Measurements from ENCODE around the gene FHIP2A. TPM values are rescaled to one million over a fixed set of nuclear protein-coding genes. Genes with fewer than 3 reads are reported as not detected.
"Not testable (repeated sequence)": the region's sequence is repeated elsewhere in the genome, so short reads cannot be mapped to it uniquely, and the experiment has no call there.

The FHIP2A gene
- total and polyA plus RNA-seq, 7 experiments from 2014 or later, result 6.1 to 28.7 (median 18.2) TPM

- Mint-ChIP-seq H3K27me3 (peaks cover 7 to 29% (median 20%) of the 10 kb centered on the region in 5 donors), H3K36me3 (peaks cover 0 to 2% (median 0%) of the 10 kb centered on the region in 5 donors), H3K4me1 (peaks cover 0 to 12% (median 0%) of the 10 kb centered on the region in 7 donors), H3K27ac (no peak overlapping the region), H3K4me3 (no peak overlapping the region), H3K9me3 (no peaks in the 10 kb centered on the region)
- DNase-seq, result no peak
- CTCF ChIA-PET, result no interaction called here
- intact Hi-C loops (cut with micrococcal nuclease), result loop anchor here (5.0 to 10.0 kb wide), 2 partner anchors 78 to 695 kb away; no protein-coding TSS in a partner anchor
- H3K27me3 ChIP-seq (ENCODE audit: control insufficient read depth in 2 of 2, insufficient read depth in 2 of 2, low read length in 2 of 2), result no peaks in the 10 kb centered on the region
- H3K9me3 ChIP-seq (ENCODE audit: control insufficient read depth in 2 of 3, low read length in 3 of 3), result no peaks in the 10 kb centered on the region
- no peaks in the 10 kb centered on the region for H3K4me1 ChIP-seq (ENCODE audit: control insufficient read depth in 2 of 2, insufficient read depth in 2 of 2, low read length in 2 of 2)
- POLR2A ChIA-PET, result no interaction called here
- no peak overlapping the region for H3K4me3 ChIP-seq (ENCODE audit: low read length)
- ATAC-seq, result no peak
- H3K27ac ChIP-seq (ENCODE audit: low read depth, low read length), result no peak overlapping the region
- no peaks in the 10 kb centered on the region for H3K36me3 ChIP-seq (ENCODE audit: control insufficient read depth in 2 of 3, insufficient read depth in 3 of 3, low read length in 3 of 3)
Measured at GRCh38 chr10:114779803-114780576, 41.6 kb upstream of the FHIP2A start.

GRCh38 chr10:114780577-114781184 is 40.9 kb upstream of the FHIP2A start:
- Histone ChIP-seq H3K27me3 (ENCODE audit: control insufficient read depth in 2 of 2, insufficient read depth in 2 of 2, low read length in 2 of 2) (no peaks in the 10 kb centered on the region), H3K27ac (ENCODE audit: low read depth, low read length) (no peak overlapping the region), H3K36me3 (ENCODE audit: control insufficient read depth in 2 of 3, insufficient read depth in 3 of 3, low read length in 3 of 3) (no peaks in the 10 kb centered on the region), H3K9me3 (ENCODE audit: control insufficient read depth in 2 of 3, low read length in 3 of 3) (no peaks in the 10 kb centered on the region), H3K4me3 (ENCODE audit: low read length) (no peak overlapping the region), H3K4me1 (ENCODE audit: control insufficient read depth in 2 of 2, insufficient read depth in 2 of 2, low read length in 2 of 2) (no peaks in the 10 kb centered on the region)
- Mint-ChIP-seq H3K36me3 (peaks cover 0 to 2% (median 0%) of the 10 kb centered on the region in 5 donors), H3K9me3 (no peaks in the 10 kb centered on the region), H3K4me3 (no peak overlapping the region), H3K27ac (no peak overlapping the region), H3K27me3 (peaks cover 7 to 23% (median 20%) of the 10 kb centered on the region in 5 donors), H3K4me1 (peaks cover 0 to 12% (median 0%) of the 10 kb centered on the region in 7 donors)
- ATAC-seq (no peak), DNase-seq (no peak)
- intact Hi-C loops (cut with micrococcal nuclease), result loop anchor here (5.0 to 10.0 kb wide), 2 partner anchors 78 to 696 kb away; no protein-coding TSS in a partner anchor
- ChIA-PET POLR2A (no interaction called here), CTCF (no interaction called here)

GRCh38 chr10:114782666-114783065 is 38.9 kb upstream of the FHIP2A start:
- Mint-ChIP-seq H3K4me1 (peaks cover 0 to 12% (median 0%) of the 10 kb centered on the region in 7 donors), H3K4me3 (no peak overlapping the region), H3K27me3 (peaks cover 7 to 21% (median 13%) of the 10 kb centered on the region in 5 donors), H3K9me3 (no peaks in the 10 kb centered on the region), H3K27ac (no peak overlapping the region), H3K36me3 (peaks cover 0 to 2% (median 0%) of the 10 kb centered on the region in 5 donors)
- Histone ChIP-seq H3K36me3 (ENCODE audit: control insufficient read depth in 2 of 3, insufficient read depth in 3 of 3, low read length in 3 of 3) (no peaks in the 10 kb centered on the region), H3K4me3 (ENCODE audit: low read length) (no peak overlapping the region), H3K27ac (ENCODE audit: low read depth, low read length) (no peak overlapping the region), H3K27me3 (ENCODE audit: control insufficient read depth in 2 of 2, insufficient read depth in 2 of 2, low read length in 2 of 2) (no peaks in the 10 kb centered on the region), H3K9me3 (ENCODE audit: control insufficient read depth in 2 of 3, low read length in 3 of 3) (no peaks in the 10 kb centered on the region), H3K4me1 (ENCODE audit: control insufficient read depth in 2 of 2, insufficient read depth in 2 of 2, low read length in 2 of 2) (no peaks in the 10 kb centered on the region)
- intact Hi-C loops (cut with micrococcal nuclease), result loop anchor here (5.0 to 10.0 kb wide), 2 partner anchors 80 to 698 kb away; no protein-coding TSS in a partner anchor
- POLR2A ChIA-PET, result no interaction called here
- ATAC-seq, result no peak
- CTCF ChIA-PET, result interaction anchor here (5.0 kb wide), 1 partner anchor 479 kb away, joined by 66 read pairs; no protein-coding TSS in a partner anchor
- no peak for DNase-seq

GRCh38 chr10:114783686-114784085 is 37.9 kb upstream of the FHIP2A start:
- CTCF ChIA-PET, result interaction anchor here (0.6 to 5.0 kb wide), 4 partner anchors 312 to 818 kb away, joined by 3 to 66 read pairs (median 3); no protein-coding TSS in a partner anchor

GRCh38 chr10:114786492-114786891 is 35.1 kb upstream of the FHIP2A start:
- H3K4me1 ChIP-seq (ENCODE audit: control insufficient read depth in 2 of 2, insufficient read depth in 2 of 2, low read length in 2 of 2); H3K36me3 ChIP-seq (ENCODE audit: control insufficient read depth in 2 of 3, insufficient read depth in 3 of 3, low read length in 3 of 3); H3K36me3 Mint-ChIP-seq; H3K9me3 Mint-ChIP-seq; H3K9me3 ChIP-seq (ENCODE audit: control insufficient read depth in 2 of 3, low read length in 3 of 3); H3K27me3 ChIP-seq (ENCODE audit: control insufficient read depth in 2 of 2, insufficient read depth in 2 of 2, low read length in 2 of 2); H3K27ac ChIP-seq (ENCODE audit: low read depth, low read length); H3K27ac Mint-ChIP-seq; POLR2A ChIA-PET; H3K4me3 Mint-ChIP-seq; H3K4me3 ChIP-seq (ENCODE audit: low read length); H3K4me1 Mint-ChIP-seq: not testable (repeated sequence)
- intact Hi-C loops (cut with micrococcal nuclease), result loop anchor here (1.0 to 10.0 kb wide), 6 partner anchors 36 to 1107 kb away; partner anchors contain the start of genes CASP7 (in 1 of the 2) and FHIP2A (in 1 of the 2)
- DNase-seq (peak in 5 of 9 donors; percentile 28 to 53 (median 39)), ATAC-seq (peak; percentile 65)
- H3K27me3 Mint-ChIP-seq, result peaks cover 0 to 18% (median 2%) of the 10 kb centered on the region in 5 donors
- CTCF ChIA-PET, result interaction anchor here (0.7 to 5.0 kb wide), 7 partner anchors 15 to 483 kb away, joined by 3 to 66 read pairs (median 4); partner anchors contain the start of gene FHIP2A

More at GRCh38 chr10:114783686-114784085, 37.9 kb upstream of the FHIP2A start:
- Mint-ChIP-seq H3K27me3 (peaks cover under 1 to 18% (median 6%) of the 10 kb centered on the region in 5 donors), H3K9me3 (no peaks in the 10 kb centered on the region), H3K4me1 (peaks cover 0 to 12% (median 0%) of the 10 kb centered on the region in 7 donors), H3K4me3 (no peak overlapping the region), H3K27ac (no peak overlapping the region), H3K36me3 (peaks cover 0 to 2% (median 0%) of the 10 kb centered on the region in 5 donors)
- no peaks in the 10 kb centered on the region for H3K27me3 ChIP-seq (ENCODE audit: control insufficient read depth in 2 of 2, insufficient read depth in 2 of 2, low read length in 2 of 2)
- DNase-seq, result no peak
- POLR2A ChIA-PET, result no interaction called here
- H3K36me3 ChIP-seq (ENCODE audit: control insufficient read depth in 2 of 3, insufficient read depth in 3 of 3, low read length in 3 of 3), result no peaks in the 10 kb centered on the region
- H3K4me1 ChIP-seq (ENCODE audit: control insufficient read depth in 2 of 2, insufficient read depth in 2 of 2, low read length in 2 of 2), result no peaks in the 10 kb centered on the region
- intact Hi-C loops (cut with micrococcal nuclease), result loop anchor here (5.0 to 10.0 kb wide), 2 partner anchors 81 to 699 kb away; no protein-coding TSS in a partner anchor
- no peaks in the 10 kb centered on the region for H3K9me3 ChIP-seq (ENCODE audit: control insufficient read depth in 2 of 3, low read length in 3 of 3)
- H3K27ac ChIP-seq (ENCODE audit: low read depth, low read length), result no peak overlapping the region
- ATAC-seq, result no peak
- no peak overlapping the region for H3K4me3 ChIP-seq (ENCODE audit: low read length)

- H3K27ac ChIP-seq (ENCODE audit: low read depth, low read length); H3K4me3 Mint-ChIP-seq; H3K9me3 ChIP-seq (ENCODE audit: control insufficient read depth in 2 of 3, low read length in 3 of 3); POLR2A ChIA-PET; H3K36me3 Mint-ChIP-seq; H3K27me3 ChIP-seq (ENCODE audit: control insufficient read depth in 2 of 2, insufficient read depth in 2 of 2, low read length in 2 of 2); H3K4me1 Mint-ChIP-seq; H3K4me3 ChIP-seq (ENCODE audit: low read length); DNase-seq; H3K4me1 ChIP-seq (ENCODE audit: control insufficient read depth in 2 of 2, insufficient read depth in 2 of 2, low read length in 2 of 2); H3K36me3 ChIP-seq (ENCODE audit: control insufficient read depth in 2 of 3, insufficient read depth in 3 of 3, low read length in 3 of 3); H3K9me3 Mint-ChIP-seq; ATAC-seq; H3K27ac Mint-ChIP-seq: not testable (repeated sequence)
- H3K27me3 Mint-ChIP-seq, result peaks cover 0 to 15% (median 2%) of the 10 kb centered on the region in 5 donors
- CTCF ChIA-PET, result interaction anchor here (5.0 kb wide), 1 partner anchor 483 kb away, joined by 66 read pairs; no protein-coding TSS in a partner anchor
- intact Hi-C loops (cut with micrococcal nuclease), result loop anchor here (5.0 to 10.0 kb wide), 2 partner anchors 35 to 702 kb away; partner anchors contain the start of gene FHIP2A (in 1 of the 2)
Measured at GRCh38 chr10:114787131-114787530, 34.4 kb upstream of the FHIP2A start.

Measured in naive thymus-derived CD4-positive, alpha-beta T cell (primary cell).